H9 (cell line): ENCODE results near the gene SORBS1. TPM values are rescaled to one million over a fixed set of nuclear protein-coding genes. Genes with fewer than 3 reads are reported as not detected.

ENCODE experiments used
- DNase-seq: peaks from one replicate; pipeline ENCODE4 v3.0.0-alpha.2; 2017
- H2AFZ ChIP-seq: one replicate; pipeline ENCODE4 v1.6.1; 2013; ENCODE audit warnings: mild to moderate bottlenecking, low read length, control low read depth, moderate library complexity
- H2AK5ac ChIP-seq: 2 replicates; pipeline ENCODE4 v1.6.1; 2013; ENCODE audit warnings: low read length, control low read depth, mixed read lengths; ENCODE audit not compliant: insufficient read length
- H2BK120ac ChIP-seq: one replicate; pipeline ENCODE4 v1.6.1; 2013; ENCODE audit warnings: low read depth, mild to moderate bottlenecking, low read length, control low read depth, inconsistent platforms; ENCODE audit not compliant: poor library complexity, severe bottlenecking
- H2BK12ac ChIP-seq: 2 replicates; pipeline ENCODE4 v1.6.1; 2013; ENCODE audit warnings: low read length, control low read depth, mixed read lengths, low read depth; ENCODE audit not compliant: insufficient read length
- H2BK15ac ChIP-seq: 2 replicates; pipeline ENCODE4 v1.6.1; 2013; ENCODE audit warnings: low read depth, low read length, control low read depth
- H2BK20ac ChIP-seq: one replicate; pipeline ENCODE4 v1.6.1; 2013; ENCODE audit warnings: low read depth, mild to moderate bottlenecking, low read length, control low read depth, inconsistent platforms; ENCODE audit not compliant: poor library complexity, severe bottlenecking
- H2BK5ac ChIP-seq: 2 replicates; pipeline ENCODE4 v1.6.1; 2013; ENCODE audit warnings: low read length, control low read depth, mixed read lengths; ENCODE audit not compliant: insufficient read length
- H3K14ac ChIP-seq: 2 replicates; pipeline ENCODE4 v1.6.1; 2013; ENCODE audit warnings: low read length, control low read depth; ENCODE audit not compliant: insufficient read depth
- H3K18ac ChIP-seq: 2 replicates; pipeline ENCODE4 v1.6.1; 2013; ENCODE audit warnings: low read depth, mild to moderate bottlenecking, mixed read lengths, low read length, control low read depth; ENCODE audit not compliant: insufficient read length
- H3K23ac ChIP-seq: 2 replicates; pipeline ENCODE4 v1.6.1; 2013; ENCODE audit warnings: low read length, control low read depth, mixed read lengths, low read depth; ENCODE audit not compliant: insufficient read length
- H3K23me2 ChIP-seq: 2 replicates; pipeline ENCODE4 v1.6.1; 2013; ENCODE audit warnings: low read depth, mild to moderate bottlenecking, mixed read lengths, low read length, control low read depth; ENCODE audit not compliant: insufficient read length, poor library complexity, severe bottlenecking
- H3K27ac ChIP-seq: 2 replicates; pipeline ENCODE4 v1.5.1; 2013; ENCODE audit warnings: low read length, control low read depth, mixed read lengths, low read depth; ENCODE audit not compliant: insufficient read length
- H3K27me3 ChIP-seq: 2 replicates; pipeline ENCODE4 v1.6.1; 2013; ENCODE audit warnings: low read length, control low read depth, inconsistent platforms; ENCODE audit not compliant: insufficient read depth
- H3K4ac ChIP-seq: 2 replicates; pipeline ENCODE4 v1.6.1; 2013; ENCODE audit warnings: low read depth, mild to moderate bottlenecking, control low read depth, inconsistent platforms, low read length, moderate library complexity
- H3K4me1 ChIP-seq: 2 replicates; pipeline ENCODE4 v1.6.1; 2013; ENCODE audit warnings: low read length, control low read depth, inconsistent platforms; ENCODE audit not compliant: insufficient read depth
- H3K4me2 ChIP-seq: 2 replicates; pipeline ENCODE4 v1.6.1; 2013; ENCODE audit warnings: low read length, control low read depth, mixed read lengths; ENCODE audit not compliant: insufficient read length, insufficient read depth
- H3K56ac ChIP-seq: 2 replicates; pipeline ENCODE4 v1.6.1; 2013; ENCODE audit warnings: low read depth, mild to moderate bottlenecking, mixed read lengths, low read length, control low read depth; ENCODE audit not compliant: insufficient read length
- H3K79me1 ChIP-seq: 2 replicates; pipeline ENCODE4 v1.6.1; 2013; ENCODE audit warnings: low read depth, mild to moderate bottlenecking, moderate library complexity, low read length, control low read depth, inconsistent platforms; ENCODE audit not compliant: insufficient read depth, poor library complexity, severe bottlenecking
- H3K79me2 ChIP-seq: 2 replicates; pipeline ENCODE4 v1.6.1; 2013; ENCODE audit warnings: low read length, control low read depth, inconsistent platforms; ENCODE audit not compliant: insufficient read depth
- H3K9ac ChIP-seq: 2 replicates; pipeline ENCODE4 v1.6.1; 2013; ENCODE audit warnings: low read length, control low read depth, mixed read lengths; ENCODE audit not compliant: insufficient read length; ENCODE audit errors: extremely low read depth
- H3K9me3 ChIP-seq: one replicate; pipeline ENCODE4 v1.6.1; 2013; ENCODE audit warnings: low read depth, low read length, inconsistent platforms; ENCODE audit not compliant: control insufficient read depth
- H3T11ph ChIP-seq: one replicate; pipeline ENCODE4 v1.6.1; 2013; ENCODE audit warnings: mild to moderate bottlenecking, low read length, control low read depth, inconsistent platforms
- H4K20me1 ChIP-seq: one replicate; pipeline ENCODE4 v1.6.1; 2013; ENCODE audit not compliant: control insufficient read depth, insufficient read length, insufficient read depth
- H4K5ac ChIP-seq: 2 replicates; pipeline ENCODE4 v1.6.1; 2013; ENCODE audit warnings: low read depth, mild to moderate bottlenecking, mixed read lengths, low read length, control low read depth; ENCODE audit not compliant: insufficient read length
- H4K8ac ChIP-seq: replicated peaks from 2 replicates; pipeline ENCODE4 v1.6.1; 2013; ENCODE audit warnings: low read length, control low read depth, mixed read lengths, low read depth; ENCODE audit not compliant: insufficient read length
- H4K91ac ChIP-seq: 2 replicates; pipeline ENCODE4 v1.6.1; 2013; ENCODE audit warnings: low read depth, mild to moderate bottlenecking, moderate library complexity, mixed read lengths, low read length, control low read depth; ENCODE audit not compliant: insufficient read length
- H3K27ac Mint-ChIP-seq, 3 experiments: 2 replicates in 2 of 3; 3 replicates in 1 of 3; pipeline ENCODE4 v1.8.0; 2020 to 2021; ENCODE audit warnings: mixed read lengths in 3 of 3, mild to moderate bottlenecking in 1 of 3, moderate library complexity in 1 of 3
- H3K27me3 Mint-ChIP-seq: 2 replicates; pipeline ENCODE4 v1.8.0; 2021; ENCODE audit warnings: low read depth, mild to moderate bottlenecking, moderate library complexity, mixed read lengths
- H3K36me3 Mint-ChIP-seq, 3 experiments: 2 replicates in 2 of 3; 3 replicates in 1 of 3; pipeline ENCODE4 v1.8.0; 2020 to 2021; ENCODE audit warnings: low read depth in 3 of 3, mixed read lengths in 3 of 3; ENCODE audit not compliant: insufficient read depth in 1 of 3
- H3K4me1 Mint-ChIP-seq, 2 experiments: 2 replicates each; pipeline ENCODE4 v1.8.0; 2020; ENCODE audit warnings: mixed read lengths in 2 of 2
- H3K4me3 Mint-ChIP-seq, 2 experiments: 2 replicates in 1 of 2; 3 replicates in 1 of 2; pipeline ENCODE4 v1.8.0; 2020 to 2021; ENCODE audit warnings: mild to moderate bottlenecking in 2 of 2, mixed read lengths in 2 of 2, moderate library complexity in 1 of 2
- H3K9me3 Mint-ChIP-seq, 2 experiments: 2 replicates in 1 of 2; 3 replicates in 1 of 2; pipeline ENCODE4 v1.8.0; 2020; ENCODE audit warnings: mild to moderate bottlenecking in 2 of 2, mixed read lengths in 2 of 2, moderate library complexity in 1 of 2
- CTCF ChIP-seq: fragments of 200-600 bp; sonication (generic); conservative IDR thresholded peaks from 3 replicates; pipeline ENCODE4 v1.8.0; 2021; ENCODE audit warnings: antibody characterized with exemption, mild to moderate bottlenecking
- WGBS: extraction: QIAGEN DNeasy Blood & Tissue Kit; methylation state at CpG from one replicate; pipeline ENCODE4 v1.1.7; 2013; ENCODE audit warnings: missing lambda C conversion rate, low lambda C conversion rate, mixed read lengths; ENCODE audit not compliant: insufficient read length; ENCODE audit errors: extremely low coverage; 5-methylcytosine and 5-hydroxymethylcytosine counted together
- total RNA-seq: library from RNA; stranded (reverse); gene quantifications from 2 replicates; pipeline ENCODE4 v1.2.1, GENCODE V29; 2021

The SORBS1 gene
- total RNA-seq, 1 experiment from 2014 or later: 24.3 TPM

- H3K27ac Mint-ChIP-seq: no peak overlapping the region
- H4K20me1 ChIP-seq: no peaks in the 10 kb centered on the region
- H2BK5ac ChIP-seq: no peak overlapping the region
- no peaks in the 10 kb centered on the region for H3K27me3 ChIP-seq
- no peak overlapping the region for H2BK120ac ChIP-seq
- H3K4me2 ChIP-seq: no peak overlapping the region
- H3K9me3 Mint-ChIP-seq: no peaks in the 10 kb centered on the region
- H3K18ac ChIP-seq: no peak overlapping the region
- H3K4me3 Mint-ChIP-seq: no peak overlapping the region
- no peak for TF ChIP-seq CTCF
- WGBS: no CpG with 5 or more reads among the region's 13 CpGs
- H2AK5ac ChIP-seq: no peak overlapping the region
- H3T11ph ChIP-seq: no peak overlapping the region
- H4K5ac ChIP-seq: no peak overlapping the region
- no peak overlapping the region for H3K14ac ChIP-seq
- no peaks in the 10 kb centered on the region for H3K23me2 ChIP-seq
- H3K4me1 Mint-ChIP-seq: peaks cover 70 to 72% of the 10 kb centered on the region in 2 experiments
- no peak overlapping the region for H3K9ac ChIP-seq
- no peaks in the 10 kb centered on the region; the same call in 1 of the 2 replicates for H3K79me2 ChIP-seq
- H4K91ac ChIP-seq: no peak overlapping the region
- no peak overlapping the region for H3K23ac ChIP-seq
- H3K56ac ChIP-seq: no peak overlapping the region
- no peak overlapping the region for H2BK20ac ChIP-seq
- no peak overlapping the region for H3K4ac ChIP-seq
- H2BK12ac ChIP-seq: no peak overlapping the region
- H3K36me3 Mint-ChIP-seq: 0 out of 7 replicates have a peak, but pooled peaks cover 0 to 2% (median 0%) of the 10 kb centered on the region in 3 experiments
- no peak overlapping the region for H4K8ac ChIP-seq
- H3K27me3 Mint-ChIP-seq: no peaks in the 10 kb centered on the region
- H2AFZ ChIP-seq: no peak overlapping the region
- H2BK15ac ChIP-seq: no peak overlapping the region
- H3K27ac ChIP-seq: no peak overlapping the region
- no peak for DNase-seq
- no peaks in the 10 kb centered on the region for H3K9me3 ChIP-seq
- H3K79me1 ChIP-seq: no peaks in the 10 kb centered on the region
- peaks cover 21% of the 10 kb centered on the region; the same call in 1 of the 2 replicates for H3K4me1 ChIP-seq
Measured at GRCh38 chr10:95472304-95473088, 88.7 kb downstream of the SORBS1 start.
